Activated CD4-positive, alpha-beta T cell treated with anti-CD3 and anti-CD28 coated beads, Interleukin-2, amount 50 U/mL, for 24 hours (primary cell): Measurements from ENCODE around the gene KAZN.
A peak's percentile ranks its signal among the peaks of the same experiment; 100 is the strongest.

ENCODE experiments used
- DNase-seq, 2 donors: peaks; one replicate each; pipeline ENCODE4 v3.0.0-alpha.2; 2020; ENCODE audit warnings: low read depth in 1 of 2, low spot score in 1 of 2

Gene KAZN

GRCh38 chr1:14903922-14904321 lies 305.4 kb downstream of the KAZN start:
- no peak for DNase-seq

GRCh38 chr1:14906665-14907064 lies 308.2 kb downstream of the KAZN start:
- DNase-seq, result no peak

GRCh38 chr1:14907416-14907815 lies 308.9 kb downstream of the KAZN start:
- no peak for DNase-seq

- no peak for DNase-seq
Observed at GRCh38 chr1:14909273-14909672, 310.8 kb downstream of the KAZN start.

GRCh38 chr1:14909920-14910460 lies 311.5 kb downstream of the KAZN start:
- no peak for DNase-seq

- DNase-seq, result no peak
Observed at GRCh38 chr1:14910984-14911721, 312.7 kb downstream of the KAZN start.

GRCh38 chr1:14912839-14913481 lies 314.5 kb downstream of the KAZN start:
- DNase-seq, result no peak

GRCh38 chr1:14913482-14914177 lies 315.1 kb downstream of the KAZN start:
- DNase-seq, result no peak

GRCh38 chr1:14914351-14914988 lies 316.0 kb downstream of the KAZN start:
- no peak for DNase-seq

GRCh38 chr1:14915356-14916054 lies 317.0 kb downstream of the KAZN start:
- DNase-seq, result peak in 1 of 2 donors; percentile 11

GRCh38 chr1:14919289-14919688 lies 320.8 kb downstream of the KAZN start:
- DNase-seq, result no peak

- DNase-seq, result no peak
Observed at GRCh38 chr1:14919751-14920150, 321.3 kb downstream of the KAZN start.

- no peak for DNase-seq
Observed at GRCh38 chr1:14921057-14921456, 322.6 kb downstream of the KAZN start.

- no peak for DNase-seq
Observed at GRCh38 chr1:14922942-14923726, 324.6 kb downstream of the KAZN start.

- DNase-seq, result no peak
Observed at GRCh38 chr1:14923727-14924452, 325.4 kb downstream of the KAZN start.

- DNase-seq, result no peak
Observed at GRCh38 chr1:14924455-14925331, 326.2 kb downstream of the KAZN start.

GRCh38 chr1:14925336-14926136 lies 327.1 kb downstream of the KAZN start:
- DNase-seq, result no peak

- no peak for DNase-seq
Observed at GRCh38 chr1:14926229-14926628, 327.7 kb downstream of the KAZN start.
